Mucosa of descending colon (tissue), 3 donors: ENCODE data around the gene SMPDL3A. TPM values are rescaled to one million over a fixed set of nuclear protein-coding genes. Genes with fewer than 3 reads are reported as not detected.

Experiments used
- ATAC-seq: fragments of 200-7000 bp; cut with Tn5 transposase; one replicate; pipeline ENCODE4 v1.9.1; 2020; ENCODE audit warnings: mild to moderate bottlenecking, moderate library complexity
- DNase-seq, 3 donors: peaks; one replicate each; pipeline ENCODE4 v3.0.0-alpha.2; 2020
- H3K36me3 ChIP-seq: fragments of 200-600 bp; one replicate; pipeline ENCODE4 v1.8.0; 2021; ENCODE audit warnings: low read depth, mild to moderate bottlenecking
- H3K4me1 ChIP-seq: fragments of 200-600 bp; one replicate; pipeline ENCODE4 v1.8.0; 2021; ENCODE audit warnings: low read depth, mild to moderate bottlenecking
- H3K4me3 ChIP-seq: fragments of 200-600 bp; one replicate; pipeline ENCODE4 v1.8.0; 2021; ENCODE audit warnings: mild to moderate bottlenecking
- H3K9me3 ChIP-seq: fragments of 200-600 bp; one replicate; pipeline ENCODE4 v1.8.0; 2021; ENCODE audit warnings: mild to moderate bottlenecking
- CTCF ChIP-seq: fragments of 200-600 bp; IDR thresholded peaks from one replicate; pipeline ENCODE4 v1.8.0; 2022; ENCODE audit warnings: antibody characterized with exemption, mild to moderate bottlenecking
- intact Hi-C, 2 donors: fragments of 100-400 bp; cut with DNase I in 1 of 2; cut with micrococcal nuclease in 1 of 2; formaldehyde crosslinking; loops; one replicate each; pipeline versions ENCODE4 v1.11.0 to v1.11.1; 2022; cut with DNase I, micrococcal nuclease
- total RNA-seq, 3 donors: library from RNA; stranded (reverse); fragmentation: NEBNext Ultra II Directional in 2 of 3; extraction: Animal tissue kit (Norgen Biotek cat#: 25700) in 2 of 3; gene quantifications; one replicate each; pipeline versions ENCODE4 v1.2.1 to v1.2.4, GENCODE V29; 2021 to 2023
- donor health status: DM: no; HTN: no; CAD: no; lungs with moderate emphysema.
- donor health status: DM: no; HTN: no; CAD: no.
- donor health status: DM: no; HTN: yes; CAD: no.

Gene SMPDL3A
- total RNA-seq, 3 donors from 2014 or later = 81.7 to 192 (median 158) TPM

GRCh38 chr6:122845464-122845863 is 56.4 kb downstream of the SMPDL3A start:
- ATAC-seq = no peak
- no peak for DNase-seq
- Histone ChIP-seq H3K9me3 (no peaks in the 10 kb centered on the region), H3K4me1 (no peaks in the 10 kb centered on the region), H3K4me3 (no peak overlapping the region), H3K36me3 (no peaks in the 10 kb centered on the region)
- intact Hi-C loops = no loop called here
- TF ChIP-seq CTCF = no peak

- Histone ChIP-seq H3K4me3 (no peak overlapping the region), H3K36me3 (no peaks in the 10 kb centered on the region), H3K9me3 (no peaks in the 10 kb centered on the region), H3K4me1 (no peaks in the 10 kb centered on the region)
- no peak for TF ChIP-seq CTCF
- intact Hi-C loops = no loop called here
- DNase-seq = peak in 1 of 3 donors; percentile 43
- peak; percentile 100 for ATAC-seq
Measured at GRCh38 chr6:122845916-122846612, 57.0 kb downstream of the SMPDL3A start.

GRCh38 chr6:122853259-122853995 is 64.4 kb downstream of the SMPDL3A start:
- Histone ChIP-seq H3K9me3 (no peaks in the 10 kb centered on the region), H3K36me3 (no peaks in the 10 kb centered on the region), H3K4me1 (no peaks in the 10 kb centered on the region), H3K4me3 (no peak overlapping the region)
- TF ChIP-seq CTCF = no peak
- ATAC-seq = peak; percentile 76
- intact Hi-C loops = no loop called here
- no peak for DNase-seq

Other genes starting within 250 kb of the SMPDL3A start
- gene PKIB, start 178.9 kb upstream of the SMPDL3A start, total RNA-seq = 100 to 1,000 TPM in 2 of 3 donors, 10 to 100 TPM in 1; 75.1 to 214 (median 122) TPM
- gene FABP7, start 9.5 kb upstream of the SMPDL3A start, total RNA-seq = not detected
- under 1 TPM; 0.03 to 0.92 (median 0.19) TPM for gene CLVS2, start 207.0 kb downstream of the SMPDL3A start, total RNA-seq